Activated naive CD8-positive, alpha-beta T cell (primary cell): Measurements from ENCODE around the gene REM2.
"Not testable (repeated sequence)": the region's sequence is repeated elsewhere in the genome, so short reads cannot be mapped to it uniquely, and the experiment has no call there.

ENCODE experiments used
- H3K27ac Mint-ChIP-seq: one replicate; pipeline ENCODE4 v1.8.0; 2021; ENCODE audit warnings: mixed read lengths
- H3K27me3 Mint-ChIP-seq: one replicate; pipeline ENCODE4 v1.8.0; 2021; ENCODE audit warnings: mixed read lengths
- H3K36me3 Mint-ChIP-seq: one replicate; pipeline ENCODE4 v1.8.0; 2021; ENCODE audit warnings: mixed read lengths
- H3K4me1 Mint-ChIP-seq: one replicate; pipeline ENCODE4 v1.8.0; 2021; ENCODE audit warnings: low read depth, mixed read lengths
- H3K4me3 Mint-ChIP-seq: one replicate; pipeline ENCODE4 v1.8.0; 2021; ENCODE audit warnings: mild to moderate bottlenecking, mixed read lengths
- H3K9me3 Mint-ChIP-seq: one replicate; pipeline ENCODE4 v1.8.0; 2021; ENCODE audit warnings: low read depth, mixed read lengths

The REM2 gene

GRCh38 chr14:22895402-22895801, 12.4 kb downstream of the REM2 start:
- Mint-ChIP-seq H3K4me1 (peaks cover 11% of the 10 kb centered on the region), H3K27ac (no peak overlapping the region)

DNA sequence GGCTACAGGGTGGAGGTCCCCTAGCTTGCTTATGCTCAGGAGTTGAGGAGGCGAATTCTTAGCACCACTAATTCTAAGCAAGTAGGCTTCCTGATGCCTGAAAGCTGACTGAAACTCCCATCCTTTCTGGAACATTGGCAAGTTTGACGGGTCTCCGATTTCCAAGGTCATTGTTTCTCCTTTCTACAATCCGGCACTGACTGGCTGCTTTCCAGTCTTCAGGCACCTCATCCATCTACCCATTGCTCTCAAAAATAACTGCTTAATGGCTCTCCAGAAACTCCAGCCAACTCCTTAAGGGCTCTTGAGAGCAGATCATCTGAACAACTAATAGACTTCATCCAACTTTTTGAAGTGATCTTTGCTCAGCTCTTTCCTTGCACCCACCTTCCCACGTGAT, 13.3 kb downstream of the REM2 start:
- Mint-ChIP-seq H3K27ac (no peak overlapping the region), H3K36me3 (peaks cover 2% of the 10 kb centered on the region), H3K4me3 (no peak overlapping the region), H3K4me1 (peaks cover 12% of the 10 kb centered on the region), H3K27me3 (no peaks in the 10 kb centered on the region), H3K9me3 (no peaks in the 10 kb centered on the region)

More at GRCh38 chr14:22895402-22895801, 12.4 kb downstream of the REM2 start:
- no peaks in the 10 kb centered on the region for H3K9me3 Mint-ChIP-seq
- H3K4me3 Mint-ChIP-seq = no peak overlapping the region
- H3K27me3 Mint-ChIP-seq = no peaks in the 10 kb centered on the region
- H3K36me3 Mint-ChIP-seq = peaks cover 2% of the 10 kb centered on the region

- peaks cover 12% of the 10 kb centered on the region for H3K4me1 Mint-ChIP-seq
- no peaks in the 10 kb centered on the region for H3K27me3 Mint-ChIP-seq
- H3K4me3 Mint-ChIP-seq = no peak overlapping the region
- H3K27ac Mint-ChIP-seq = no peak overlapping the region
- H3K9me3 Mint-ChIP-seq = no peaks in the 10 kb centered on the region
- H3K36me3 Mint-ChIP-seq = peaks cover 2% of the 10 kb centered on the region
Observed at GRCh38 chr14:22896760-22897159, 13.7 kb downstream of the REM2 start.

GRCh38 chr14:22897357-22897756, 14.3 kb downstream of the REM2 start:
- Mint-ChIP-seq H3K36me3 (peaks cover 2% of the 10 kb centered on the region), H3K9me3 (no peaks in the 10 kb centered on the region), H3K27me3 (no peaks in the 10 kb centered on the region), H3K4me3 (no peak overlapping the region), H3K27ac (no peak overlapping the region), H3K4me1 (peaks cover 12% of the 10 kb centered on the region)

DNA sequence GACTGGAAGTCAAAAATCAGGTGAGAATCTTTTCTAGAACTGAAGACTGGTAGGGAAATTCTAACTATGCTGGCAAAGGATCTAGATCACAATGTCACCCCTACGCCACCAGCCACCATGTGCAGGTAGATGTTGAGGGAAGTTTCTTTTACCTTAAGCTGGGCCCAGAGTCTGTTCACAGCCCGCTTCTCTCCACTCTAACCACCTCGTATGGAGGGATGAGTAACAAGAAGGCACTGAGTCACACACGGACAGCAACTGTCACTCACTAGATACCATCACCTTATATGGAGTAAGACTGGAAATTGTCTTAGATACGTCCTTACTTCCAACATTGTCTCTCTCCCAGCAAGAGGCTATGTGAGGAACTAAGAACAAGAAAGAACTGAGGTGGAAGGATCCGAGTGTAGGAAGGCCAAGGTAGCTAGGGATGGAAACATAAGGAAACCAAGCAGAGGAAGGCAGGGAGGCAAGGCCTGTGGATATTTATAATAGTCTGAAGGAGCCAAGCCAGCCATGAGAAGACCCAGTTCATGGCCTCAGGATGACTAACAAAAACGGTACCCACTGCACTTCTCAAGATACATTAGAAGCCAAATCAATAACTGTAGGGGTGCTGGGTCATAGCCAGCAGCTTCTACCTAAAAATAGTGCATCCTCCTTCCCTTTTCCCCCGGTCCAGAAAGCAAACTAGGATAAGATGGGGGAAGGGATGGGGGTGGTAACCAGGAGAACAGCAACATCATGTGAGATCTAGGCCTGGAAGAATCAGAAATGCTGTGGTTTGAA, 15.5 kb downstream of the REM2 start:
- H3K27me3 Mint-ChIP-seq = no peaks in the 10 kb centered on the region
- no peak overlapping the region for H3K4me3 Mint-ChIP-seq
- peak overlapping the region; percentile 76 for H3K27ac Mint-ChIP-seq
- peaks cover 2% of the 10 kb centered on the region for H3K36me3 Mint-ChIP-seq
- H3K4me1 Mint-ChIP-seq = peaks cover 12% of the 10 kb centered on the region
- no peaks in the 10 kb centered on the region for H3K9me3 Mint-ChIP-seq

- peaks cover 12% of the 10 kb centered on the region for H3K4me1 Mint-ChIP-seq
- peaks cover 7% of the 10 kb centered on the region for H3K36me3 Mint-ChIP-seq
- H3K9me3 Mint-ChIP-seq = no peaks in the 10 kb centered on the region
- peak overlapping the region; percentile 37 for H3K27ac Mint-ChIP-seq
- no peak overlapping the region for H3K4me3 Mint-ChIP-seq
- no peaks in the 10 kb centered on the region for H3K27me3 Mint-ChIP-seq
Observed at GRCh38 chr14:22900081-22900799, 17.2 kb downstream of the REM2 start.

DNA sequence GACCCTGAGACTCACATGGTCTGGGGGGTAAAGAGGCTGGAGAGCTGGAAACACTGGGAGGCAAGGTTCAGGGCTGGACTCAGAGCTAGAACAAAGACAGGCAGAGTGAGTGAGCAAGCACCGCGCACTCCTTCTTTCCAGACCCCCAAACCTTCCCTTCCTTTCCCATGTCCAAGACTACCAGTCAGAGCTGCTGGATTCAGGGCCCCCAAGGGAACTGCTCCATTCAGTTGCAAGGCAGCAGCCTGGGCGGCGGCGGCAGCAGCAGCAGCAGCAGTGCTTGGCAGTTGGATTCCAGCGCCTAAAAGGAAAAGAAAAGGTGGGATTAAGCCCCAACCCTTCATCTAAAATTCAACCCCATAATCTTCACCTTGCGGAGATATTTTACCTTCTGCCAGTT, 18.8 kb downstream of the REM2 start:
- peaks cover 12% of the 10 kb centered on the region for H3K4me1 Mint-ChIP-seq
- H3K9me3 Mint-ChIP-seq = no peaks in the 10 kb centered on the region
- H3K27ac Mint-ChIP-seq = no peak overlapping the region
- no peaks in the 10 kb centered on the region for H3K27me3 Mint-ChIP-seq
- H3K36me3 Mint-ChIP-seq = peaks cover 14% of the 10 kb centered on the region
- H3K4me3 Mint-ChIP-seq = no peak overlapping the region

GRCh38 chr14:22903742-22904087, 20.7 kb downstream of the REM2 start:
- Mint-ChIP-seq H3K4me1 (peaks cover 4% of the 10 kb centered on the region), H3K9me3 (no peaks in the 10 kb centered on the region), H3K27me3 (no peaks in the 10 kb centered on the region), H3K27ac (no peak overlapping the region), H3K4me3 (no peak overlapping the region), H3K36me3 (peaks cover 14% of the 10 kb centered on the region)

DNA sequence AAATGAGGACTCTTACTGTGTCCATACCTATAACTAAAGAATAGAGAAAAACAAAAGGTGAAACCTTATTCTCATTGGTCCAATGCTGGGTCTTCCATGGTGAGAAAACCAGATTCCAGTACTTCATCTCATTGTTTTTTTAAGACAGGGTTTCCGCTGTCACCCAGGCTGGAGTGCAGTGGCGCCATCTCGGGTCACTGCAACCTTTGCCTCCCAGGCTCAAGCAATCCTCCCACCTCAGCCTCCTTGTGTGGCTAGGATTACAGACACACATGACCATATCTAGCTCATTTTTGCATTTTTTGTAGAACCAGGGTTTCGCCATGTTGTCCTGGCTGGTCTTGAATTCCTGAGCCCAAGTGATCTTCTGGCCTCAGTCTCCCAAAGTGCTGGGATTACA, 22.6 kb downstream of the REM2 start:
- no peaks in the 10 kb centered on the region for H3K9me3 Mint-ChIP-seq
- H3K36me3 Mint-ChIP-seq = peaks cover 17% of the 10 kb centered on the region
- H3K27me3 Mint-ChIP-seq = no peaks in the 10 kb centered on the region
- no peak overlapping the region for H3K27ac Mint-ChIP-seq
- no peak overlapping the region for H3K4me3 Mint-ChIP-seq
- peaks cover 6% of the 10 kb centered on the region for H3K4me1 Mint-ChIP-seq

GRCh38 chr14:22906073-22906472, 23.1 kb downstream of the REM2 start:
- no peak overlapping the region for H3K4me3 Mint-ChIP-seq
- H3K9me3 Mint-ChIP-seq = no peaks in the 10 kb centered on the region
- H3K27ac Mint-ChIP-seq = no peak overlapping the region
- H3K27me3 Mint-ChIP-seq = no peaks in the 10 kb centered on the region
- H3K4me1 Mint-ChIP-seq = peaks cover 9% of the 10 kb centered on the region
- H3K36me3 Mint-ChIP-seq = peaks cover 17% of the 10 kb centered on the region

DNA sequence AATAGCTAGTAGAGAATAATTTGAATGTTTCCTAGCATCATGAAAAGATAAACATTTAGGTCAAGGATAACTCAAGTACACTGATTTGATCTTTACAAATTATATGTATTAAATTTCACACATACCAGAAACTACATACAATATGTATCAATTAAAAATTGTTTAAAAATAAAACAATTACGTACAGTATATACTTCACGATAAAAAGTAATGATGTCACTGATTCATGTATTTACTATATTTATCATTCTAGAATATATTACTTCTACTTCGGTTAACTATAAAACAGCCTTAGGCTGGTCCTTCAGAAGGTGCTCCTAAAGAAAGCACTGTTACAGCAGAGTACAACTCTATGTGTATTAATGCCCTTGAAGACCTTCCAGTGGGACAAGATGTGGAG, 24.4 kb downstream of the REM2 start:
- H3K27me3 Mint-ChIP-seq = no peaks in the 10 kb centered on the region
- H3K4me3 Mint-ChIP-seq = no peak overlapping the region
- H3K4me1 Mint-ChIP-seq = peaks cover 21% of the 10 kb centered on the region
- no peaks in the 10 kb centered on the region for H3K9me3 Mint-ChIP-seq
- H3K36me3 Mint-ChIP-seq = peaks cover 19% of the 10 kb centered on the region
- no peak overlapping the region for H3K27ac Mint-ChIP-seq

- Mint-ChIP-seq H3K27me3 (no peaks in the 10 kb centered on the region), H3K27ac (no peak overlapping the region), H3K36me3 (peaks cover 19% of the 10 kb centered on the region), H3K4me1 (peaks cover 24% of the 10 kb centered on the region), H3K4me3 (no peak overlapping the region), H3K9me3 (no peaks in the 10 kb centered on the region)
Observed at GRCh38 chr14:22908601-22909000, 25.6 kb downstream of the REM2 start.

DNA sequence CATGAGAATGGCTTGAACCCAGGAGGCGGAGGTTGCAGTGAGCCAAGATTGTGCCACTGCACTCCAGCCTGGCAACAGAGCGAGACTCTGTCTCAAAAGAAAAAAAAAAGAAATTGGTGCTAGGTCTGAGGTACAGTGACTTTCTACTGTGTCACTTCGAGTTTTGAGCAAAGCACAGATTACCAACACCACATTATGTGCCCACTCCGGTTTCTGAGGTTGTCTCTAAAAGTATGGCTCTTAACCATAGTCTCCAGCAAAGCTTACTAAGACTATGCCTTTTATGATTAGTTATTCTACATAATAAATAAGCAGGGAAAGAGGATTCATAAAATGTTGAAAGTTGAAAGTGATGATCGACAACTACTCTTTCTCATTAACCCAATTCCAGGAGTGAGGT, 27.9 kb downstream of the REM2 start:
- Mint-ChIP-seq H3K4me1 (peaks cover 32% of the 10 kb centered on the region), H3K9me3 (no peaks in the 10 kb centered on the region), H3K4me3 (no peak overlapping the region), H3K36me3 (peaks cover 12% of the 10 kb centered on the region), H3K27ac (peak overlapping the region; percentile 1), H3K27me3 (no peaks in the 10 kb centered on the region)

- H3K9me3 Mint-ChIP-seq, H3K27me3 Mint-ChIP-seq, H3K4me3 Mint-ChIP-seq, H3K36me3 Mint-ChIP-seq: not testable (repeated sequence)
- H3K4me1 Mint-ChIP-seq = peaks cover 59% of the 10 kb centered on the region
- H3K27ac Mint-ChIP-seq = peak overlapping the region; percentile 54
Observed at GRCh38 chr14:22914836-22915235, 31.8 kb downstream of the REM2 start.

DNA sequence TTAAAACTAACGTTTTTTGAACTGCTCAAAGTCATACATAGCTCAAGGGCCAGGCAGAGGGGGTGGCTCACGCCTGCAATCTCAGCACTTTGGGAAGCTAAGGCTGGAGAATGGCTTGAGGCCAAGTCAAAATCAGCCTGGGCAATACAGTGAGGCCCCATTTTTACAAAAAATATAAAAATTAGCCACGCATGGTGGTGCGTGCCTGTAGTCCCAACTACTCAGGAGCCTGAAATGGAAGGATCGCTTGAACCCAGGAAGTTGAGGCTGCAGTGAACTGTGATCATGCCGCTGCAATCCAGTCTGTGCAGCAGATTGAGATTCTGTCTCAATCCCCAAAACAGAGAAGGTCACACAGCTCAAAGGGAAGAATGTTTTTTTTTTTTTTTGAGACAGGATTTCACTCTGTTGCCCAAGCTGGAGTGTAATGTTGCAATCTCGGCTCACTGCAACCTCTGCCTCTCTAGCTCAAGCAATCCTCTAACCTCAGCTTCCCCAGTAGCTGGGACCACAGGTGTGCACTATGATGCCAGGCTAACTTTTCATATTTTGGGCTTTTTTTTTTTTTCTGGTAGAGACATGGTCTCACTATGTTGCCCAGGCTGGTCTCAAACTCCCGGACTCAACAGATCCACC, 33.0 kb downstream of the REM2 start:
- peaks cover 62% of the 10 kb centered on the region for H3K4me1 Mint-ChIP-seq
- H3K4me3 Mint-ChIP-seq = peak overlapping the region; percentile 35
- peaks cover 12% of the 10 kb centered on the region for H3K36me3 Mint-ChIP-seq
- peak overlapping the region; percentile 34 for H3K27ac Mint-ChIP-seq
- H3K27me3 Mint-ChIP-seq = no peaks in the 10 kb centered on the region
- no peaks in the 10 kb centered on the region for H3K9me3 Mint-ChIP-seq
